Brain microvascular endothelial cell (primary cell): ENCODE measurements around the gene TATDN2.
A peak's percentile ranks its signal among the peaks of the same experiment; 100 is the strongest.

Source experiments
- DNase-seq: peaks from one replicate; pipeline ENCODE4 v3.0.0-alpha.2; 2020
- H3K27ac ChIP-seq: fragments of 250-450 bp; sonication (Bioruptor Pico); 2 replicates; pipeline ENCODE4 v1.5.1; 2020; ENCODE audit warnings: mild to moderate bottlenecking, moderate library complexity
- H3K27me3 ChIP-seq: fragments of 250-450 bp; sonication (Bioruptor Pico); replicated peaks from 2 replicates; pipeline ENCODE4 v1.5.1; 2020; ENCODE audit warnings: mild to moderate bottlenecking
- H3K36me3 ChIP-seq: fragments of 250-450 bp; sonication (Bioruptor Pico); replicated peaks from 2 replicates; pipeline ENCODE4 v1.5.1; 2020; ENCODE audit warnings: mild to moderate bottlenecking
- H3K4me3 ChIP-seq: 2 replicates; pipeline ENCODE4 v1.5.1; 2011; ENCODE audit warnings: low read depth, mild to moderate bottlenecking, control low read depth, low read length, moderate library complexity
- CTCF ChIP-seq: IDR thresholded peaks from 2 replicates; pipeline ENCODE4 v1.5.1; 2011; ENCODE audit warnings: low read depth, mild to moderate bottlenecking, moderate library complexity, low read length, control low read depth, inconsistent platforms; ENCODE audit errors: missing control alignments
- in situ Hi-C: cut with HindIII; loops from 2 replicates; pipeline ENCODE4 v1.10.0; 2017; ENCODE audit warnings: low sequenced_read_pairs, low pct_ligation_motif_present

Gene TATDN2

DNA sequence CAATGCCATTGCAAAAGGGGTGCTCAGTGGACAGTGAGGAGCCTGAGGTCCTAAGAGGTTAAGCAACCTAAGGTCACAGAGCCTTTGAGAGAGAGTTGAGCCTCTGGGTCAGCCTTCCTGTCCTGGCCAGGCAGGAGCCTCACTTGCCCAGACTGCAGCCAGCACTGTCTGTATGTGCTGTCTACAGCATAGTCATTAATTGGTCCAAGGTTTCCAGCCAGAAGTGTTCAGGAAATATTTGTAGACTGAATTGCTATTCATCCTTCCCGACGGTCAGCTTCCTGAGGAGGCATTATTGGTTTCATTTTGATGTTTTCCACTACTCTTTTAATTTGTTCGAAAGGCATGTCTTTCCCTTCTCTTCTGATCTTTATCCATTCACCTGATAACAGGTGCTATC is 64.6 kb downstream of the TATDN2 start:
- H3K4me3 ChIP-seq: no peak overlapping the region
- H3K27ac ChIP-seq: no peak overlapping the region
- H3K36me3 ChIP-seq: peaks cover 88% of the 10 kb centered on the region
- H3K27me3 ChIP-seq: no peaks in the 10 kb centered on the region
- no peak for TF ChIP-seq CTCF
- no peak for DNase-seq
- in situ Hi-C loops: no loop called here

DNA sequence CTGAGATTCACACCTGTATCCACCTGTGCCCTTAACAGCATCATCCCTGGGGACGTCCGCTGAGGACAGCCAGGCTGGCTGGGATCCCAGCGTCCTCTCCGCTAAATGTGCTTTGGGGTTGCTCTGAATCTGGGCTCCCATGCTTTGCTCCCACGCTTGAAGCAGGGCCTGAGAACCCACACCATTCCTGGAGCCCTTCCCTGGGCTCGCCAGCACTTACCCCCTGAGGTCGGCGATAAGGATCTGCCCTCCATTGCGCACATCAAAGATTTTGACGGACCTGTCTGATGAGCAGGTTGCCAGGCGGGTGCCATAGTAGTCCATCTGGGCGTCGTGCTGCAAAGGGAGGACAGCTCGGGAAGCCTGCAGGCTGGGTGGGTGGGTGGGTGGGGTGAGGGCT is 66.8 kb downstream of the TATDN2 start:
- peaks cover 85% of the 10 kb centered on the region for H3K36me3 ChIP-seq
- TF ChIP-seq CTCF: no peak
- no peaks in the 10 kb centered on the region for H3K27me3 ChIP-seq
- DNase-seq: no peak
- H3K27ac ChIP-seq: no peak overlapping the region
- in situ Hi-C loops: no loop called here
- H3K4me3 ChIP-seq: no peak overlapping the region

GRCh38 chr3:10315771-10316344 is 67.6 kb downstream of the TATDN2 start:
- Histone ChIP-seq H3K36me3 (peaks cover 85% of the 10 kb centered on the region), H3K27ac (no peak overlapping the region), H3K27me3 (no peaks in the 10 kb centered on the region), H3K4me3 (no peak overlapping the region)
- no peak for TF ChIP-seq CTCF
- in situ Hi-C loops: no loop called here
- DNase-seq: no peak

DNA sequence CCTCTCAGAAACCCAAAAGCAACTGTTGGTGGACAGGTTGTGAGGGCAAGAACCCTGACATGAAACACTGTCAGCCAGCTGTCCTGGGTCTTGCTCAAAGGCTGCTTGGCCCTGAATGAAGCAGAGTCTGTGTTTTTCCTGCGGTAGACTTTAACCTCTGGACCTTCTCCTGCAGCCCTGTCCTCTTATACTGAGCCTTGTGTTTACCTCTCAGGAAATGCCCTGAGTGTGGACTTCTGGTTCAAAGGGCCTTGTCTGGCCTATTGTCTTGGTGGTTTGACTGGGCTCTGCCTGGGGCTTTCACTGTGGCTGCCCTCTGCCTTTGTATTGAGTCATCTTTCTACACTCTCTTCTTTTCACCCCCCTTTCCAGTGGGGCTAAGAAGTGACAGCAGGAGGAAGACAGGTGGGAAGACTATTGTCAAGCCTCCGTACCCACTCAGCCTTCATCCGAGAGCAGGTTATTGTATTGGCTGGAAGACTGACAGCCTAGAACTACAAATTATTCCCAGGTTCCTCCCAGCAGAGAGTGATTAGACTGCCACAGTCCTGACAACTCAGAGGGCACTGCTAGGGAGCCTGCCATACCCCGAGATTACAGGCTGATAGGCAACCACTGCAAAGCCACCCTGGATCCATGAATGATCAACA is 69.2 kb downstream of the TATDN2 start:
- in situ Hi-C loops: no loop called here
- Histone ChIP-seq H3K4me3 (no peak overlapping the region), H3K27me3 (no peaks in the 10 kb centered on the region), H3K36me3 (peaks cover 70% of the 10 kb centered on the region), H3K27ac (no peak overlapping the region)
- DNase-seq: no peak
- TF ChIP-seq CTCF: no peak

DNA sequence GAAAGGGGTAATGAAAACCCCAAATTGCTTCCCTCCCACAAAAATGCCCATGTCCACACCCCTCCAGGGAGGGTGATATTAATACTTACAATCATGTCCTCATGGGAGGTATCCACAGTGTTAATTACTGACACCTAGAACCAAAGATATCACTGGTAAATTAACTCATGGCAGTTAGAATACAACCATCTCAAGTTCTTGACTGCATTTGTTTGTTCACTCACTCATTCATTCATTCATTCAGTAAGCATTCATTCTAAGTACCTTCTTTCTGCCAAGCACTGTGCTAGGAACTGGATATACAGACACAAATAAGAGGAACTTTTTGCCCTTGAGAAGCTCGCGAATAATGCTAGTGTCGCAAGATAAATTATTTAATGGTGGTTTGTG is 69.7 kb downstream of the TATDN2 start:
- DNase-seq: no peak
- Histone ChIP-seq H3K36me3 (peaks cover 65% of the 10 kb centered on the region), H3K4me3 (no peak overlapping the region), H3K27ac (no peak overlapping the region), H3K27me3 (no peaks in the 10 kb centered on the region)
- in situ Hi-C loops: no loop called here
- TF ChIP-seq CTCF: no peak

- Histone ChIP-seq H3K27ac (no peak overlapping the region), H3K27me3 (no peaks in the 10 kb centered on the region), H3K4me3 (peak overlapping the region; percentile 99), H3K36me3 (peaks cover 52% of the 10 kb centered on the region)
- no peak for DNase-seq
- in situ Hi-C loops: no loop called here
- TF ChIP-seq CTCF: no peak
Measured at GRCh38 chr3:10319251-10319650, 71.0 kb downstream of the TATDN2 start.
